ENCODE measurements around the gene MDH2.
"Not testable (repeated sequence)": the region's sequence is repeated elsewhere in the genome, so short reads cannot be mapped to it uniquely, and the experiment has no call there.

The MDH2 gene

DNA sequence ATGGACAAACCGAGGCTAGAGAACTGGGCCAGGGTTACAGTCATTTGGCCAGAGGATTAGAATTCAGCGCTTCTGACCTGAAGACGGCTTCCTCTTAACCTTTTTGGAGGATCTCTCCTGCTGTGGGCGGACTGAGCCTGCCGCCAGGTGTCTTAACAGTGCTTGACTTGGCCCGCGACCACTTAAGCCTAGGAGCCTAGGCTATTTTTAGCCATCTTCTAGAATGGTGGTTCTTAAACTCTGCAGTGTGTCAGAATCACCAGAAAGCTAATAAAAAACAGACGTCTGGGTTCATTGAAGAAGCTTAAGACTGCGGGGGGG, 722 bp downstream of the MDH2 start:
- DNase-seq: peak; percentile 77

DNA sequence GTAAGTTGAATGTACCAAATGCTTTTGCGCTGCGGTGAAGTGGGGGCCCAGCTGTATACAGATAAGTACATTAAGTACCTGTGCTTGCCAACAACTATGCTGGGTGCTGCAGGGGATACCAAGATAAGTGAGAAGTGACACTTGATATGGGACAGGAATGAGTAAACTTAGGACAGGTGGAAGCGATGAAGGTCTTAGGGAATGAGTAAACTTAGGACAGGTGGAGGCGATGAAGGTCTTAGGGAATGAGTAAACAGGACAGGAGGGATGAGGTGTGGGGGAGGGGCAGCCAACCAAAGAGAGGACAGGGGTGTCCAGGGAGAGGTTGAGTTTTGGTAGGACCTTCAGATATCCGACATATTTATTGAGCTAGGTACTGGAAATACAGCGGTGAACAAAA, 1.4 kb downstream of the MDH2 start:
- no peak for DNase-seq

DNA sequence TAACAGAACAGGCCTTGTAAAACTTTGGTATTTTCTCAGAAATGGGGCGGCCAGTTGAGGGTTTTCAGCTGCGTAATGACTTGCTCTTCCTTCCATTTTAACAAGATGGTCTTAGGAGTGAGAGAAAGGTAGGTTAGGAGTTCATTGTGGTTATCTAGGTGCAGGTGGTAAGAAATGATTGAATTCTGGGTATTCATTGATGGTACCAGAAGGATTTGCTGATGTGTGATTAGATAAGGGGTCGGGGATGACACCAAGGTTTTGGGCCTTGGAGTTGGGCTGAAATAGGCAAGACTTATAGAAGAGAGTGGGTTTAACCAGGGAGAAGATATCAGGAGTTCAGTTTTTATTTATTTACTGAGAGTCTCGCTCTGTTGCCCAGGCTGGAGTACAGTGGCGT, 2.6 kb downstream of the MDH2 start:
- no peak for DNase-seq

DNA sequence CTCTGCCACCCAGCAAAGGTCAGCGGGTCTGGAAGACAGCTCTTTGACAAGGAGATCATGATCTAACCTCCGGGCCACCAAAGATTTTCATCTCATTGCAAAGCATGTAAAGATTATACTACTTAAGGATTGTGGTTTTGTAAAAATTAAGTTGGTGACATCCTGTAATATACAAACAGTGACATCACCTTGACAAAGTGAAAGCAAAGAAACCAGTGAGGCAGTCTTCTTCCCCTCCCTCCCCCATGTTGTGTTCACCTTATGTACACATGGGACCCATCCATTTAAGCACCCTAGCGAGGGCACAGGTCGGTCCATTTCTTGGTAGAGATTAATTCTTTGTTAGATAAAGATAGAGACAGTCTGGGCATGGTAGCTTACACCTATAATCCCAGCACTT, 3.9 kb downstream of the MDH2 start:
- DNase-seq: no peak

DNA sequence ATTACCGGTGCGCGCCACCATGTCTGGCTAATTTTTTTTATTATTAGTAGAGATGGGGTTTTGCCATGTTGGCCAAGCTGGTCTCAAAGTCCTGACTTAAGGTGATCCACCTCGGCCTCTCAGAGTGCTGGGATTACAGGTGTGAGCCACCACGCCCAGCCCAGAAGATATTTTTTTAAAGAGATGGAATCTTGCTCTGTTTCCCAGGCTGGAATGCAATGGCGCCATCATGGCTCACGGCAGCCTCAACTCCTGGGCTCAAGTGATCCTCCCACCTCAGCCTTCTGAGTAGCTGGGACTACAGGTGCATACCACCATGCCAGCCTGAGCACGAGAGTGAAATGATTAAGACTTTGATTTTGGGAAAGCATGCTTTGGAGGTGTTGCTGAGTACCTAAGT, 4.8 kb downstream of the MDH2 start:
- not testable (repeated sequence) for DNase-seq

DNA sequence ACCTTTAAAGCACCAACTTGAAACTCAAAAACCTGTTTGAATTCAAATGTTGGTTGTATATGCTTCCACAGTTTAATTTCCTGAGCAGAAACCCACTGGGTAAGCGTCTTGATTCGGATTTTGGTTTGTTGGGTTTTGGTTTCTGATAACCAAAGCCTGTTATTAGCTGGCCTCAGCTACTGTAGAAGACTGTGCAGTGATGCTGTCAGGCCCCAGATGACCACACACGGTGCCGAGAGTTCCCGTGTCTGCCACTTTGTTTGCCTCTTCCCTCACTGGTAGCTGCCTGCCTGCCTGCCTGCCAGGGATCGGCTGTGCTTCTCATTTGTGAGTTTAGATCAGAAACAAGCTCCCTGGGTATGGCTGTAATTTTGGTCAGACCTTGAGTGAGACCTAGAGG, 5.6 kb downstream of the MDH2 start:
- no peak for DNase-seq

DNA sequence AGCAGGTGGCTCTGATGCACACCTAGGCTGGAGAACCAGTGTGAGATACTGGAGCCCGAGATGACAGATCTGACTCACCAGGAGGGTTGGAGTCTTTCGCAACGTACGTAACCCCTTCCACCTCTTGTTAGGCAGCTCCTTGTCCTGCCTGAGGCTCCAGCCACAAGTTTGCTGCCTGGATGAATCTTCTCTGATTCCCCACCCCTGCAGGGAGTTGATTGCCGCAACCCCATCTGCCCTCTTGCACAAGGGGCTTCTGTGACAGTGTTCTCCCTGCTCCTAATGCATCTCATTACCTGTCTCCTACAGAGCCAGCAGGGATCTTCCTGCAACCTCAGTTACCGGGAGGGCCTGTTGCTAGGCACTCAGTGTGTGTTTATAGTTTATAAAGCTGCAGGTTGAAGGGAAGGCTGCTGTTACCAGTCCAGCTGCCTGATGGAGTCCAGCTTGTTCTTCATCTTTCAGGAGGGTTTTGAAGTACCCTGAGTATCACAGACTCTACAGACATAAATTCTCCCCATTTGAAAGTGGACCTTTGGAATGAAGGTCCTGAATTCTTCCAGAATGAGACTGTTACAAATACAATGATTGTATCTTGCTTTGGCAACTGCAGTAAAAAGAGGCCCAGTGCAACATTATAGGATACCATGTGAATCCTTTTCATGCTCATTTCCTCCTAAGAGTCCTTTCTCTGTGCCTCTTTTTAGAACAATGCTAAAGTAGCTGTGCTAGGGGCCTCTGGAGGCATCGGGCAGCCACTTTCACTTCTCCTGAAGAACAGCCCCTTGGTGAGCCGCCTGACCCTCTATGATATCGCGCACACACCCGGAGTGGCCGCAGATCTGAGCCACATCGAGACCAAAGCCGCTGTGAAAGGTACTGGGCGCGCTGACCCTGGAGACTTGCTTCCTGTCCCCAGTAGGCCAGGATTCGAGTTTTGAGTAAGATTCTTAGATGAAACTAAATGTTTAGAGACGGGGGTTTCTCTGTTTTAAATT, 6.5 kb downstream of the MDH2 start:
- DNase-seq: no peak

DNA sequence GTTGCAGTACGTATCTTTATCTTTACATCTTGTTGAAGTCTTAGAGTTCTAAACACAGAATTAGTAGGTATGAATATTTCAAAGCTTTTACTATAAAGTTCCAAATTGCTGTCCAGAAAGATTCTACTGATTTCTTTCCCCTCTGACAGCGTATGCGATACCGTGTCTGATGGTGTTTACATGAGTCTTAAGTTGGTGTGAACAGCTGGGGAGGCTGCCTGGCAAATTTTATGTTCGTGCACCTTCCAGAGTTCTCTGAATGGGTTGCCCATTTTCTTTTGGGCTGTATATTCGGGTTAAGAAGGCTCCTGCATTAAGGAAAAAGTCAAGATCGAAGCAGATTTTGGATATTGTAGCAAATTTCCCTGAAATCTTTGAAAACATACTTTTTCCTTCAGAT, 8.3 kb downstream of the MDH2 start:
- no peak for DNase-seq

DNA sequence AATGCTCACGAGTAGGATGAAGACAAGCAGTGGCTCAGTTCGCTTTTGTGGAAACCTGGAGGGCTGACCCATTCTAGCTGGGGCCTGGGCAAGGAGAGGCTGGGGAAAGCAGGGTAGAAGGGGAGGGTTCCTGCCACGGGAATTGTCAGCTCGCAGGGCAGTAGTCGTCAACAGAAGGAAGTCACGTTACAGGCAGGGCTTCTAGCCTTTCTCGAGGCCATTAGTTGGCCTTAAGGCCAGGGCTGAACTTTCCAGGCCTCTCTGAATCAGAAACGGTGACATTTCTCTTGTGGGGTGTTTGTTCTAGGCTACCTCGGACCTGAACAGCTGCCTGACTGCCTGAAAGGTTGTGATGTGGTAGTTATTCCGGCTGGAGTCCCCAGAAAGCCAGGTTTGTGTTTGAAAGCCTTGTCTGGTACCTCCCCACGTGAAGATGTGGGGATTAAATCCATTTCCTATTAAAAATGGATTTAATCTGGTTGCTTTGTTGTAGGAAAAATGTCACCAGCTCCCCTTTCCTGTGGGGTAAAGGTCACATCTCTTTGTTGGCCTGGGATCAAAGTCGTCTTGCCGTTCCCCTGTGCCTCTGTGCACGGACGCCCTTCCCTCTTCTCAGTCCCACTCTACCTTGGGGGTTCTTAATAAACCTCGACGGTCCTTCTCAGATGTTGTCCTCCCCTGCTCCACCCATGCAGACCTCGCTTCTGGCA, 9.4 kb downstream of the MDH2 start:
- no peak for DNase-seq

DNA sequence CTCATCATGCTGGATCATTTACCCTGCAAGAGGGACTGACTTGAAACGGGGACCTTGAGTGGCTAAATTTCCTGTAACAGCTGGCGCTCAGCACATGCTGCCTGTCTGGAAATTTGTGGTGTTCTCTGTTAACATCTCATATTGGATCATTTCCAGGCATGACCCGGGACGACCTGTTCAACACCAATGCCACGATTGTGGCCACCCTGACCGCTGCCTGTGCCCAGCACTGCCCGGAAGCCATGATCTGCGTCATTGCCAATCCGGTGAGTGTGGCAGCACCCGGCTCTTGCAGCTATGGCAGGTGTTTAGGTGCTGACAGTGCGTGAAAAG, 9.9 kb downstream of the MDH2 start:
- DNase-seq: no peak

DNA sequence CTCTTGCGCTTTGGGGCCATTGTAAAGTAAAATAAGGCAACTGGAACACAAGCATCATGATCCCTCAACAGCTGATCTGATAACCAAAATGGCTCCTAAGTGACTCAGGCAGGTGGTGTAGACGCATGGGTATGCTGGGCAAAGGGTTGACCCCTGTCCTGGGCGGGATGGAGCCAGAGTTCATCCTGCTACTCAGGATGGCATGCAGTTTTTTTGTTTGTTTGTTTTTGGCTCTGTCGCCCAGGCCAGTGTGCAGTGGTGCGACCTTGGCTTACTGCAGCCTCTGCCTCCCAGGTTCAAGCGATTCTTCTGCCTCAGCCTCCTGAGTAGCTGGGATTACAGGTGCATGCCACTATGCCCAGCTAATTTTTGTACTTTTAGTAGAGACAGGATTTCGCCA, 10.8 kb downstream of the MDH2 start:
- DNase-seq: not testable (repeated sequence)

DNA sequence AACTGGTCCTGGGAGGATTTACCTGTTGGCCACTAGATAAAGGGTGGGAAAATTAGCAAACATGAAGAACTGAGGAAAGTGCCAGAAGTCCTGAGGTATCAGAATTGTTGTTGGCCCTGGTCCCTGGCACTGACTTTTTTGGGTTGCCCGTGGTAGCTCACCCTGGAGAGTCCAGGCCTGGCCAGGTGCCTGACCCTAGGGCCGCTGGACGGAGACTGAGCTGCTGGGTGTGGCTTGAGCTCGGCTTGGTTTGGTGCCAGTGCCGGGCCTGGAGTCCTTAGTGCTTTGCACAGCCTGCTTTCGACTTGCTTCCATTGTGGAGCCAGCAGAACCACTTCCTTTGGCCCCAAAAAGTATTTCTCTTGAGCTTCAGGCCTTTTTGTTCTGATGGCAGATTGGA, 12.9 kb downstream of the MDH2 start:
- DNase-seq: no peak

DNA sequence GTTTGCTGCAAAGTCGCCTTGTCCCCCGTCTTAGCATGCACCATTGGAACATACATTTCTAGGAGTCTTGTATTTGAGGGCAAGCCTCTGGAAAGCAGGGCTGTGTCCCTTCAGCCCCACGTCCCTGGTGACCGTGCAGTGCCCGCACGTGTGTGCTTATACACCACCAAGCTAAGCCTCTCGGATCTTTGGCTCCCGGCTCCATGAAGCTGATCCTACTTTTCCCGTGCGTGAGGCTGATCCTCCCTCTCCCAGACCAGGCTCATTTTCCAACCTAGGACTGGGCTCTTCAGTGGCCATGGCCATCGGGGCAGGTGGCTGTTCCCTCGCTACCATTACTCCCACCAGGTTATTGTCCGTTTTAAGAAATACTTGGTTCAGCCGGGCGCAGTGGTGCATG, 14.3 kb downstream of the MDH2 start:
- DNase-seq: no peak

DNA sequence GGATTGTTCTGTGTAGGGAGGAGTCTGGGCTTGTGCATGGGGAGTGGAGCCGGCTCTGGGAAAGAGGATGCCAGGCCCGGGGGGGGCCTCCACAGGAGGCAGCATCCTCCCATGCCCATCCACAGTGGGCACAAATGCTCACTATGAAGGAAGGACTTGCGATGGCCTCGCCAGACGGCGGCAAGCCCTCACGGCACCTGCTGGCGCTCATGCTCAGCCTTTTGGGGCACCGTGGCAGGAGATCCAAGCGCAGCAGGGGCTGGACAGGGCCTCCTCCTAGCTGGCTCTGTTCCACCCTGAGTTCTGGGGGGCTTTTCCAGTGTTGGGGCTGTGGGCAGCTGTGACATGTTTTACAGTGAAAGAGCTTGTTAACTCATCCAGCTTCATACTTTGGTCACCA, 15.2 kb downstream of the MDH2 start:
- no peak for DNase-seq

DNA sequence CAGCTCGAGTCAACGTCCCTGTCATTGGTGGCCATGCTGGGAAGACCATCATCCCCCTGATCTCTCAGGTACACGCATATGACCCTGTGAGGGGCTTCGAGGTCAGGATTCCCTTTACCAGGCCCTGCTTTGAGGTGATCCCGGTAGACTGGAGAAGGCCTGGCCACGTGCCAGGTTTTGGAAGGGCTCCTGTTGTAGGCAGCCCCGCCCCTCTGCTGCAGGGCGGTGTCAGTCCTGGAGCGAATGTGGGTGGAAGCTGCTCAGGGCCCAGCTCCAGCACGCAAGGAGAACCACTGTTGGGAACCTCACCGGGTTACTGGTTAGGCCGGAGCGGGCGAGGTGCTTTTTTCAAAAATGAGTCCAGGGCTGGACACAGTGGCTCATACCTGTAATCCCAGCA, 15.6 kb downstream of the MDH2 start:
- no peak for DNase-seq

DNA sequence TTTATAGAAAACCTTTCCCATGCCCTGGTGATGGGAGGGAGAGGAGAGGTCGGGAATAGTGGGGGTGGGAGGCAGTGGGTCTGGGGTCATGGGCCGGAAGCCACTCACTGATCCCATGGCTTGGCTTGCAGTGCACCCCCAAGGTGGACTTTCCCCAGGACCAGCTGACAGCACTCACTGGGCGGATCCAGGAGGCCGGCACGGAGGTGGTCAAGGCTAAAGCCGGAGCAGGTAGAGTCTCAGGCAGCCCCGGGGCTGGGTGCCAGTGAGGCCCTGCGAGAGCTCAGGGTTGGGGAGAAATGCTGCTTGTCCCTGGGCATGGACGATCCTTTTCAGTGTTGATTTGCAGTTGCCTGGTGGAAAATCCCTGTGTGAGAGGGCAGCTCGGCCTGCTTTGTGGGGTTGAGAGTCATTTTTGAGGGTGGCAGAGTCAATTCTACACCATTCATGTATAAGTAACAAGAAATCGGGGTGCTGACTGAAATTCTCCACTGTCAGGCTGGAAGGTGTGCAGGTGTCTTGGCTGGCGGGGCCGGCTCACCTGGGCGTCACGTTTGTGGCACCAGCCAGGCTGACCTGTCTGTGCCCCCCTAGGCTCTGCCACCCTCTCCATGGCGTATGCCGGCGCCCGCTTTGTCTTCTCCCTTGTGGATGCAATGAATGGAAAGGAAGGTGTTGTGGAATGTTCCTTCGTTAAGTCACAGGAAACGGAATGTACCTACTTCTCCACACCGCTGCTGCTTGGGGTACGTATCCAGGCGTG, 16.5 kb downstream of the MDH2 start:
- no peak for DNase-seq

DNA sequence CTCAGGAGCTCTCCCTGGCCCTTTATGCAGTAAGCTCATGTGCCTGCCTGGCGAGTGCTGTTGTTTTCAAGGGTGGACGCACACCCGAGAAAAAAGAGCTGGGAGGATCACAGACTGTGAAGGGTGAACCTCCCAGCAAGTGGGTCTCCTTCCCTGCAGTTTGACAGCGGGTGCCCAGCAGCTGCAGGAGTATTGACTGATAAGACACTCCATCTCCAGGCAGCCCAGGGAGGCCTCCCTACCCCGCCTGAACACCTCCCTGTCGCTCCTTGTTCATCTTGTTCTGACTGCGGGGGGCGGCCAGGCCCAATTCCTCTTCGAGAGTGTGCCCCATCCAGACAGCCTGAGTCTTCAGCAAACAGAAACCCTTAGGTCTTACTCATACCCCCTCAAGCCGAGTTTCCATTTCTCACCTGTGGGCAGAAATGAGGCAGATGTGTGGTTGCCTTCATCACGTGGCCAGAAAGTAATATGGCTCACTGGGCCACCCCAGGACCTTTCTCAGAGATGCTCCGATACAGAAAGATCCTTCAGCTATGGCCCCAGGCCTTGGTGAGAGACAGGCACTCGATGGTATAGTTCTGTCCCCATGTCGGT, 17.2 kb downstream of the MDH2 start:
- no peak for DNase-seq

DNA sequence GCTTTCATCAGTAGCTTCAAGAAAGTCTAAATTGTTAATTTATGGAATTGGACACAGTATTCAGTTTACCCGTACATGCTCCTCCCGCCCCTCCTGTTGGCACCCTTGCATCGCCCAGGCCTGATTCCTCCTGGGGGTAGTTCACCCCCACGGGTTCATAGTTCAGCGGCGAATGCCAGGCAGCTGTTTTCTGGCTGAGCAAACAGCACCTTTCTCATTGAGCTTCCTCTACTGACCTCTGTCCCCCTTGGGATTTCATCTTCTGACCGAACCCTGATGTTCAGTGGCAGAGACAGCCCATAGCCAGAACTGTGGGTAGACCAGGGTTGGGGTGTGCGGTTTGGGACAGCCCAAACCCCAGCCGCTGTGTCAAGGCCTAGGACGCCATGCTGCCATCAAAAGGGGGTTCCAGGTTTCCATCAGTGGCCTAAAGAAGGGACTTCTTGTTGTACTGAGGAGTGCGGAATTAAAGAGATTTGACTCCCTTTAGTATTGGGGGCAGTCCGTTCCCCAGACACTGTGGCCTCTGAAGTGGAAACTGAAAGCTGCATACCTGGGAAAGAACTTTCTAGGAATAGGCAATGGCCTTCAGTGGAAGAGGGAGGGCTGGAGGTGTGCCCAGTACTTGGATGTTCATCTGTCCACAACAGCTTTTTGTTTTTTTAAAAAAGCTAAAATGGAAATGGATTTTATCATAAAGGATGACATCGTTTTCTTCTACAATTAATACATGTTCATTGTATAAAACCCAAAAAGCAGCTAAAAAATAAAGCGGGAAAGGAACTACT, 19.0 kb downstream of the MDH2 start:
- no peak for DNase-seq

DNA sequence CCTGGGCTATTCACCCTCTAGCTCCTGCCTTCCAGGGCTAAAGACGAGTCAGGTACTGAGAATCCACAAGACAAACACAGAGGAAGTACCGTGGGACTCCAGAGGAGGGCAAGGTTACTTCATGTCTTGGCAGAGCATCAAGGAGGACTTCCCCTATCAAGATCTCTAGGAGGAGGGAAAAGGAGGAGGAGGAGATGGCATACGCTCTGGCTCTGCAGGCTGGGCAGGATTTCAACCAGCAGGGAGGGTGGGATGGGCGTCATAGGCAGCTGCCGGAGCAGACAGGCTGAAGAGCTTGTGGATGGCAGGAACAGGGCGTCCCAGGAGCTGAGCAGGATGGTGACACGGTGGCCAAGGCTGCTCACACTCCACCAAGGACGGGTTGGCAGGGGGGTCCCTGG, 21.3 kb downstream of the MDH2 start:
- peak; percentile 57 for DNase-seq

DNA sequence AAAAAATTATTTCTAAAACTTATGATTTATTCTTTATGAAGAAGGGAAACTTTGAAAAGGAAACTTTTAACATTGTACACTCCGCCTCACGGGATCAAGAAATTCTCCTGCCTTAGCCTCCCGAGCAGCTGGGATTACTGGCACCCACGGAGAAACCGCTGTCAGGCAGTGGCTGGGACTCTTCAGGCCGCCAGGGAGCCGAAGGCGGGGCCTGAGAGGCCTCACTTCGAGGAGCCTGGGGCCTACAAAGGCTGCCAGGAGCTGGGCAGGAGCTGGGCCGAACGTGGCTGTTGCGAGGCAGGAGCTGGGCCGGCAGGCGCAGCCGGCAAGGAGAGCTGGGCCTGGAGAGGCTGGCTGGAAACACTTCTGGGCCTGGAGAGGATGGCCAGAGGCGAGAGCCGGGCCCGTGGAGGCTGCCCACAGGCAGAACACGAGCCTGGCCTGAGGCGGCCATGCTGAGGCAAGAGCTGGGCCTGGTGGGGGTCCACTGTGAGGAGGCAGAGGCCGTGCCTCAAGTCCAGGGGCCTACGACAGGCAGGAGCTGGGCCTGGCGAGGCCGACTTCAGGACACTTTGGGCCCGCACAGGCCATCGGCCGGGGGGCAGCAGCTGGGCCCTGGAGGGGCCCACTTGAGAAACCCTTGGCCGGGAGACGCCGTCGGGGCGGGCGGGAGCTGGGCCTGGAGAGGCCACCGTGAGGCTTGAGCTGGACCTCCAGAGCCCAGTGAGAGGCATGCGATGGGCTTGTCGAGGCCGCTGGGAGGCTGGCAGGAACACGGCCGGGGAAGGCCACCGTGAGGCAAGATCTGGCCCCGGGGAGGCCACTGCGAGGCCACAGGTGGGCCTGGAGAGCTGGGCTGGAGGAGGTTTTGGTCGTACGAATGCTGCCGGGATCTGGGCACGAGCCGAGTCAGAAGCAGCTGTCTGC, 23.7 kb downstream of the MDH2 start:
- DNase-seq: no peak

Data from RPMI8226 (cell line).